HepG2 (cell line): ENCODE data around the gene CSNK1D. TPM values are rescaled to one million over a fixed set of nuclear protein-coding genes. Genes with fewer than 3 reads are reported as not detected.

Source experiments
- DZIP1 ChIP-seq: sonication (generic); formaldehyde crosslinking; IDR thresholded peaks from 2 replicates; pipeline ENCODE4 v1.5.0; 2020; ENCODE audit warnings: mild to moderate bottlenecking, missing genetic modification reagents
- FOXM1 ChIP-seq: sonication (generic); formaldehyde crosslinking; IDR thresholded peaks from 2 replicates; pipeline ENCODE4 v1.5.0; 2020; ENCODE audit warnings: missing genetic modification reagents
- HNRNPUL1 ChIP-seq: fragments of 200-400 bp; formaldehyde crosslinking; IDR thresholded peaks from 2 replicates; pipeline ENCODE4 v1.6.1; 2017; ENCODE audit warnings: low read depth, mild to moderate bottlenecking, low read length, moderate library complexity
- JARID2 ChIP-seq: sonication (generic); formaldehyde crosslinking; IDR thresholded peaks from 2 replicates; pipeline ENCODE4 v1.8.1; 2023; ENCODE audit warnings: missing genetic modification reagents, inconsistent platforms; ENCODE audit not compliant: insufficient replicate concordance
- MYC ChIP-seq: sonication (generic); formaldehyde crosslinking; IDR thresholded peaks from 2 replicates; pipeline ENCODE4 v1.9.0; 2021; ENCODE audit warnings: missing genetic modification reagents, borderline replicate concordance
- NCOR1 ChIP-seq: fragments of 200-600 bp; sonication (generic); IDR thresholded peaks from 2 replicates; pipeline ENCODE4 v1.7.0; 2017; ENCODE audit warnings: antibody characterized with exemption, low read length, borderline replicate concordance
- POLR2AphosphoS2 ChIP-seq: IDR thresholded peaks from 2 replicates; pipeline ENCODE4 v1.6.1; 2011; ENCODE audit warnings: low read depth, low read length, improper control_type of control experiment
- PRDM15 ChIP-seq: sonication (generic); formaldehyde crosslinking; IDR thresholded peaks from 2 replicates; pipeline ENCODE4 v1.4.0; 2020; ENCODE audit warnings: missing genetic modification reagents
- RARG ChIP-seq: sonication (generic); formaldehyde crosslinking; IDR thresholded peaks from 2 replicates; pipeline ENCODE4 v1.4.0; 2020; ENCODE audit warnings: low read depth, mild to moderate bottlenecking, missing genetic modification reagents
- SATB2 ChIP-seq: sonication (generic); formaldehyde crosslinking; IDR thresholded peaks from 2 replicates; pipeline ENCODE4 v1.5.0; 2020; ENCODE audit warnings: missing genetic modification reagents
- SUZ12 ChIP-seq: fragments of 150-350 bp; IDR thresholded peaks from 2 replicates; pipeline ENCODE4 v1.6.1; 2014; ENCODE audit warnings: low read depth, low read length
- TCF12 ChIP-seq, 2 experiments: fragments of 450-650 bp in 1 of 2; sonication (generic) in 1 of 2; formaldehyde crosslinking in 1 of 2; IDR thresholded peaks; 2 replicates each; pipeline versions ENCODE4 v1.6.1 to v1.8.0; 2017 to 2022; ENCODE audit warnings: antibody characterized with exemption in 1 of 2, mild to moderate bottlenecking in 1 of 2, missing genetic modification reagents in 1 of 2, moderate library complexity in 1 of 2
- USF2 ChIP-seq, 2 experiments: sonication (generic) in 1 of 2; formaldehyde crosslinking in 1 of 2; IDR thresholded peaks; 2 replicates each; pipeline versions ENCODE4 v1.5.1 to v1.6.1; 2011 to 2020; ENCODE audit warnings: borderline replicate concordance in 1 of 2, low read depth in 1 of 2, low read length in 1 of 2, mild to moderate bottlenecking in 1 of 2, missing genetic modification reagents in 1 of 2, moderate library complexity in 1 of 2
- ZFP36L1 ChIP-seq: sonication (generic); formaldehyde crosslinking; IDR thresholded peaks from 2 replicates; pipeline ENCODE4 v1.8.0; 2022; ENCODE audit warnings: mild to moderate bottlenecking, missing genetic modification reagents, moderate library complexity
- ZKSCAN1 ChIP-seq: fragments of 150-350 bp; IDR thresholded peaks from 2 replicates; pipeline ENCODE4 v1.6.1; 2014; ENCODE audit warnings: low read length
- ZMYM2 ChIP-seq: sonication (generic); formaldehyde crosslinking; IDR thresholded peaks from 2 replicates; pipeline ENCODE4 v1.8.0; 2022; ENCODE audit warnings: mild to moderate bottlenecking, missing genetic modification reagents
- ZNF234 ChIP-seq: sonication (generic); formaldehyde crosslinking; conservative IDR thresholded peaks from 2 replicates; pipeline ENCODE4 v1.5.1; 2020; ENCODE audit warnings: mild to moderate bottlenecking, missing genetic modification reagents
- ZNF256 ChIP-seq: sonication (generic); formaldehyde crosslinking; conservative IDR thresholded peaks from 2 replicates; pipeline ENCODE4 v1.4.0; 2020; ENCODE audit warnings: missing genetic modification reagents
- ZNF317 ChIP-seq: sonication (generic); formaldehyde crosslinking; IDR thresholded peaks from 2 replicates; pipeline ENCODE4 v1.5.0; 2020; ENCODE audit warnings: mild to moderate bottlenecking, missing genetic modification reagents
- ZNF780A ChIP-seq: sonication (generic); formaldehyde crosslinking; IDR thresholded peaks from 2 replicates; pipeline ENCODE4 v1.8.0; 2022; ENCODE audit warnings: mild to moderate bottlenecking, missing genetic modification reagents, moderate library complexity
- ZNF781 ChIP-seq: sonication (generic); formaldehyde crosslinking; IDR thresholded peaks from 2 replicates; pipeline ENCODE4 v1.5.1; 2020; ENCODE audit warnings: borderline replicate concordance, mild to moderate bottlenecking, missing genetic modification reagents; ENCODE audit errors: not compliant biosample characterization
- polyA plus RNA-seq, 8 experiments: library from polyadenylated mRNA; depleted of rRNA in 3 of 8; stranded (reverse) in 7 of 8; unstranded in 1 of 8; fragments of >200 nt; fragmentation: Illumina TruSeq in 4 of 8; extraction: Trizol in 4 of 8; gene quantifications; 2 replicates each; pipeline versions ENCODE4 v1.2.1 to v1.2.3, GENCODE V29; 2011 to 2016; ENCODE audit warnings: low read depth in 4 of 8, missing spikeins in 1 of 8, mixed read lengths in 1 of 8; ENCODE audit not compliant: insufficient read depth in 1 of 8
- total RNA-seq, 5 experiments: library from RNA; depleted of rRNA; stranded (reverse); fragments of >200 nt; fragmentation: Illumina TruSeq; extraction: Trizol; gene quantifications; 2 replicates each; pipeline ENCODE4 v1.2.3, GENCODE V29; 2016; ENCODE audit warnings: low read depth in 1 of 5

The CSNK1D gene
- total and polyA plus RNA-seq, 2 of the 13 experiments (the other 11 are each of a cell fraction or from before 2014, with no cell fraction given) = 31.5 to 128 TPM

GRCh38 chr17:82205720-82206508 lies 67.6 kb downstream of the CSNK1D start (continued):
- TF ChIP-seq ZNF781 (CRISPR knock-in tag) (no peak), TCF12 (IDR thresholded peaks at IDR 0.05) (no peak), TCF12 (CRISPR knock-in tag; IDR thresholded peaks at IDR 0.05) (0 out of 2 replicates have a peak, but pooled peaks have one; percentile 35), ZMYM2 (CRISPR knock-in tag) (no peak), SATB2 (CRISPR knock-in tag) (no peak), RARG (CRISPR knock-in tag) (no peak), FOXM1 (no peak), HNRNPUL1 (no peak), USF2 (IDR thresholded peaks at IDR 0.05; ENCODE audit: low read depth, low read length) (no peak), USF2 (CRISPR knock-in tag; IDR thresholded peaks at IDR 0.05; ENCODE audit: borderline replicate concordance) (no peak), PRDM15 (no peak), ZNF234 (CRISPR knock-in tag) (no peak), POLR2AphosphoS2 (no peak), ZFP36L1 (CRISPR knock-in tag) (no peak), DZIP1 (CRISPR knock-in tag) (no peak), JARID2 (CRISPR knock-in tag) (no peak), NCOR1 (no peak), ZNF780A (CRISPR knock-in tag) (no peak), ZNF317 (no peak), ZKSCAN1 (no peak), ZNF256 (CRISPR knock-in tag) (no peak), MYC (CRISPR knock-in tag) (peak; percentile 65; the same call in 1 of the 2 replicates), SUZ12 (no peak)
